GM03348 (cell line): ENCODE results near the gene SLC25A21.
A peak's percentile ranks its signal among the peaks of the same experiment; 100 is the strongest.
"Not testable (repeated sequence)": the region's sequence is repeated elsewhere in the genome, so short reads cannot be mapped to it uniquely, and the experiment has no call there.

Experiments used
- DNase-seq: peaks from one replicate; pipeline ENCODE4 v3.0.0; 2012; ENCODE audit warnings: low spot score

SLC25A21 gene

DNA sequence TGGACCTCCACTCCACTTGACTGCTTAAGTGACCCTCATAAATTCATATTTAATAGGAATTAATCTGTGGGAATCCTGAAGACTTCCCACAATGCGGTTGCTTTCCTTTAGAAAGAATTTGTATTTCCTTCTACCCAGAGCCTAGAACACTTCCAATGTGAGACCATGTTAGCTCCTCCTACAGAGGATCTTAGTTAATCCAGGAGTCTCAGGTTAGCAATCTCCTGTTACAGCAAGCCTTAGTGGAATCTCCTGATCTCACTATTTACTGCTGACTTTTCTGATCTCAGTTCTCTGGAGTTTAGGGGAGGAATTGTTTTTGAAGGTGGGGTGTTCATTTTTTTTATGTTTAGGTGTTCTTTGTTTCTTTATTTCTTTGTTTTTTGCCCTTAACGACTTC is 186.0 kb downstream of the SLC25A21 start:
- DNase-seq = no peak

DNA sequence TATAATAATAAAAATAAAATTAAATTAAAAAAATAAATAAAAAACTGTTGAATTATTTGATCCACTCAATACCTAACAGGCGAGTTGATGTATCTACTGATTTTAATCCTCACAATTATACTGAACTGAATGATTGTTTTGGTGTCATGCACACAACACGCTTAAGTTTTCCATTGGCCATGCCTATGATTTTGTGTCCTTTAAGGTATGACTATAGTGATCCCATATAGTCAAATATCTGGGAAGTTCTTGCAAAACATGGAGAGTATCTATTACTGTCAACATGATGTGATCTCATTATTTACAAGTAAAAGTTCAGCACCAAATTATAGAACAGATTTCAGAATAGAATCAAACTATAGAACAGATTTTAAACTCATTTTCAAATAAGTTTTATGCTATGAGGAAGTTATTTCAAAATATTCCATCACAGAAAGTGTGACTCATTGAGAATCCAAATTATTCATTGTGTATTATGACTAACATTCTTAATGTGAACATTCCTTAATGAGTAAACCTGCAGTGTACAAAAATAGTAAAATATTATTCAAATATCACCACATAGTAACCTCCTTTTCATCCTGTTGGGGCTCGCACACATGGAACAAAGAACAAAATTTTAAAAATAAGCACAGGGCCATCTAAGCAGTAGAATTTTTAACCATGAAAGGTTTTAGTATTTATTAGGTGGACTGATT is 190.4 kb downstream of the SLC25A21 start:
- DNase-seq = peak; percentile 70

DNA sequence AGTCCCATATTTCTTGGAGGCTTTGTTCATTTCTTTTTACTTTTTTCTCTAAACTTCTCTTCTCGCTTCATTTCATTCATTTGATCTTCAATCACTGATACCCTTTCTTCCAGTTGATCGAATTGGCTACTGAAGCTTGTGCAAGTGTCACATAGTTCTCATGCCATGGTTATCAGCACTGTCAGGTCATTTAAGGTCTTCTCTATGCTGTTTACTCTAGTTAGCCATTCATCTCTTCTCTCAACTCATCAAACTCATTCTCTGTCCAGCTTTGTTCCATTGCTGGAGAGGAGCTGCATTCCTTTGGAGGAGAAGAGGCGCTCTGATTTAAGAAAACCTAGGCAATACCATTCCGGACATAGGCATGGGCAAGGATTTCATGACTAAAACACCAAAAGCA is 192.0 kb downstream of the SLC25A21 start:
- DNase-seq = not testable (repeated sequence)

DNA sequence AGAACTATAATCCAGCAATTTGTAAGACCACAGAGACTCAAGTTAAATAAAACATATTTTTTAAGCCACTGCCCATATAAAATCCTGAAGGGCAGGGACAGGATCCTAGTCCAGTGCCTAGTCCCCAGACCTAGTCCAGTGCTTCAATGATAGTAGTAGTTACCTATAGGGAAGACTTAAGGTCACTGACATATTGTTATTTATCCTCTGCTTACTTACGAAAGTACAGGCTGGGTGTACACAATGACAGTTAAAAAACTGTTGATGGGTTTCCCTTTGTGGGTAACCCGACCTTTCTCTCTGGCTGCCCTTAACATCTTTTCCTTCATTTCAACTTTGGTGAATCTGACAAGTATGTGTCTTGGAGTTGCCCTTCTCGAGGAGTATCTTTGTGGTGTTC is 192.5 kb downstream of the SLC25A21 start:
- DNase-seq = no peak

DNA sequence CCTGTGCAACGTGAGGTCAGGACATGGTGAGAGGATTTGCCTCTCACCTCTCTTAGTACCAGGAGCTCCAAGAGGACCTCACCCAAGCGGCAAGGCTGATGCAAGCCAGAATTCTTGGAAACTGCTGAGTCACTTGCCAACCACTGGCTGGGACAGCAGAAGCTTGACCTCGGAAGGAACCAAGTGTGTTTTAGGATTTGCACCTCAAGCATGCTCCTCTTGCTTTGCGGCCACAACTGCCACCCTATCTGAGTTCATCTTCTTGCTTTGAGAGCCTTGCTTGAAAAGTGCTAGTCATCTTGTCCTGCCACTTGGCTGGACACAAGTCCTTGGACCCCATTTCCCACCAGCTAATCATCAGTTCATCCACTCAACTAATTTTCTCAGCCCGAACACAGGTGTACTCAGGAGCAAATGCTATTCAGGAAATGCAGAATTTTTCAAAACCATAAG is 195.8 kb downstream of the SLC25A21 start:
- peak; percentile 23 for DNase-seq

DNA sequence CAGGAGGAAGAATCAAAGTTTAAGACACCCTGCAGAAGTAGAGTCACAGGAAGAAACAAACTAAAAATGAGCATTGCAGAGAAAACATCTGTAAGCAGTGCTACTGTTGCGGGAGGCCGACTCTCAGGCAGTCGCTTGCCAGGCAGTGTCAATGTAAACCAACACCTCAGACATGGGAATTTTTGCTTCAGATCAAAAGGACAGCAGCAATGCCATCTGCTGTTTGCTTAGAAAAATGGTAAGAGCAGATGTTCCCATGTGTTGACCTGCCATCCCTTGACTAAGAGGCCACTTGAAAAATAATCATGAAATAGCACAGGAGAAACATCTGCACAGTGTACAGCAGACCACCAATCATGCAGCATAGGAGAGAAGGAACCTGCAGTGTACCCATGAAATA is 196.6 kb downstream of the SLC25A21 start:
- no peak for DNase-seq

DNA sequence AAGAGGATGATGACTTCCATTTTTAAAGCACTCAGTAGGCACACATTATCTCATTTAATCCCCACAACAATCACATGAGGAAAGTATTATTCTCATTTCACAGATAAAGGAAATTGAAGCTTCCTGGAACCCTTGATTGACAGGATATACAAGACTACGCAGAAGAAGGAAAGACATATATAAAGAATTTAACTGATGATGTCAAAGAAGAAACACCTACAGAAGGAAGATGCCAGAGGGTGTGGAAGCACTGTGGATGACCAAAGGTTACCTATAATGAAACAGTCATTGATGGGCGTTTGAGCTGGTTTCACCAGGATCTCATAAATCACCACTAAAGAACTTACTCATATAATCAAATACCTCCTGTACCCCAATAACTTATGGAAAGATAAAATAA is 197.4 kb downstream of the SLC25A21 start:
- no peak for DNase-seq

DNA sequence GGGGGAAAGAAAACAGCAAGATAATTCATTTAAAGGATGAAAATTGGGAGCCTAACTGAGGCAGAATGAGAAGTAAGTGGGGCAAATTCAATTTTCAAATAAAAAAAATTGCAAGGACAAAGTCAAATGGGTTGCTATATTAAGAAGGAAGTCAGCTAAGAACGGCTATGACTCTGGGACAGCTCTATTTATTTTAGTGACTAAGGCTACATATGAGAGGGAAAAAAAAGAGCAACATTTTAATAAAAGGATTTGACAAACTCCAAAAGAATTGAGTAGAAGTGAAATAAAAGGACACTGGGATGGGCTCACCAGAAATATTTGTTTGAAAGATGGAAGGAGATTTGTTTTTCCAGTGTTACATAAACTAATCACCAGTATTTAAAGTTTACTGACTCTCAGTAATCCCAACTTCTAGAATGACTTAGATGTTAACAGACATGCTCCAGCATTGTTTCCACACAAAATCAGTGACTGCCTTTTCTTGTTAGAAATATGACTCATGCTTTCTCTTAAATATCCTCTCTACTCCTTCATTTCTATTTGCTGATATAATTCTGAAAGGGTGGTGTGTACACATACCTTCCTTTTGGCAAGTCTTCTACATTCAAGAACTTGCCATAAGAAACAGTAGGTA is 198.5 kb downstream of the SLC25A21 start:
- peak; percentile 38 for DNase-seq

DNA sequence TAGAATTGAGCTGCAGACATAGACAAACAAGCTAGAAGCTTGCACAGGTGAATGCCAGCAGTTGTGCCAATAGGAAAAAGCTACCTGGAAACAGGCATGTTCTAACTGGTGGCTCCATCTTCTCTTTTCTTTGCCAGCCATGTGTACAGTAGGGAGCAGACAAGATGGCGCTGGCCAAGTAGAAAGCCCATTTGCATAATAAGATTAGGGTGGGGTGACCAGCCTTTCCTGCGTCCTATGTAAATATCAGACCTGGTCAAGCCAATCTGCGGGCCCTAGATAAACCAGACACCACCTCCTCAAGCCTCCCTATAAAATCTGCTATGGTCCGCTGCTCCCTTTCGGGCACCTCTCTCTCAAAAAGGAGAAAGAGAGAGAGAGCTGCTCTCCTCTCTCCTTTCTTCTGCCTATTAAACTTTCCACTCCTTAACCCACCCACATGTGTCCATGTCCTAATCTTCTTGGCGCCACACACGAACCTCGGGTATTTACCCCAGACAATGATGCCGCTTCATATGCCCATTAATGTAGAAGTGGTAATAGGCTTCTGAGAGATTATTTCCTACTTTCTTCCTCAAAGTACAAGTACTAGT is 201.0 kb downstream of the SLC25A21 start:
- no peak for DNase-seq

DNA sequence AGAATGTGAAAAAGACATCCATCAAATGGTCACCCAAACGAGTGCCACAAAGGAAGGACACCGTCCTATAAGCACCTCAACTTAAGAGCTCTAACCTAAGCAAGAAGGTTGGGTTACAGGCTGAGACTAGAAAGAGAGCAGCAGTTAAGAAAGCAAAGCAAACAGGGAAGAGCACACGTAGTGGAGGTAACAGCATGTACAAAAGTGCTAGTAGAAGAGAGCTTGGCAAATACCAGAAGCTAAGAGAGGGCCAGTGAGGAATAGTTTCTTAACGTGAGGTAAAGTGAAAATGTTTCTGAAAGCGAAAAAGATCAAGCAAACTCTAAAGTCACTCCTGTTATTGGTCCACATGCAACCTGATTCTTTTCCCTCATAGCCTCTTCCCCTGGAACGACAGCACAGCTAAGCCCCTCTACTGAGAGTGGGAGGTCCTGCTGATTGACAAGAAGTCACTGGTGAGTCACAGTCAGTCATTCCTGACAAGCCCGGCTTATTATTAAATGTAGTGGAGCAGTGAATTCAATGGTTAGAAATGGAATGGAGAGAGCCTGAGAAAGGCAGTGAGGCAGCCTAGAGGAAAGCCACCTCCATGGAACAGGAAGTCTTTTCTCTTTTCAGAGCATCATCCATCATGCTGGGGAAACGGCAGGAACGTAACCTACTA is 204.4 kb downstream of the SLC25A21 start:
- DNase-seq = no peak

DNA sequence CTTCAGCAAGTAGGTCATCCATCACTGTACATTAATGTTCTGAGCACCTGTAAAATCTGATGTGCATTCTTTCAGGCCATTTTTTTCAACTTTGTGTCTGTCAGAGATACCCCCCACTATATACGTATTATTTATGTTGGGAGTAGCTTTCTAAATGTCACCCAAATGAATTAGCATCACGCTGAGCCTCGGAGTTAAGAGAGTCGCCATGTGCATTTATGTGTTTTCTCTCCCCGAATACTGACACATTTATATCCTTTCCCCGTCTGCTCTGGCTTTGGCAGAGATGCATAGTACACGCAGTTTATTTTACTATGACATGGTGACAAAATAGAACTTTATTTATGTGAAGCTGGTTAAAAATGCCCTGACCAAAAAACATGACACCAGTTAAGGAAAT is 216.4 kb downstream of the SLC25A21 start:
- DNase-seq = no peak

DNA sequence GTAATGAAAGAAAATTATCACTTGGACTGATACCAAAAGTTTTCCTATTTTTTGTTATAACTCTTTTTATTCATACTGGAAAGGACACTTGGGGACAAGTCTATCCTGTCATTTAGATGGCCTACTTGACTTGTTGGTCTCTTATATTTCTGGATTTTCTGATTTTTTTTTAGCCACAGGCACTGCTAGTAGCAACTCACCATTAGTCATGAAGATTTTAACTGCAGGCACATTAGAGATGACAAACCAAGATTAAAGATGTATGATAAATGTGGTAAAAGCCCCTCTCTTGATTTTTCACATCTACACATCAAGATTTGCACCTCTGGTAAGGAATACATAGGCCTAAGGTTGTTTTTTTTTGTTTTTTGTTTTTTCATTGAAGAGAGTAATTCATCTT is 217.0 kb downstream of the SLC25A21 start:
- no peak for DNase-seq

DNA sequence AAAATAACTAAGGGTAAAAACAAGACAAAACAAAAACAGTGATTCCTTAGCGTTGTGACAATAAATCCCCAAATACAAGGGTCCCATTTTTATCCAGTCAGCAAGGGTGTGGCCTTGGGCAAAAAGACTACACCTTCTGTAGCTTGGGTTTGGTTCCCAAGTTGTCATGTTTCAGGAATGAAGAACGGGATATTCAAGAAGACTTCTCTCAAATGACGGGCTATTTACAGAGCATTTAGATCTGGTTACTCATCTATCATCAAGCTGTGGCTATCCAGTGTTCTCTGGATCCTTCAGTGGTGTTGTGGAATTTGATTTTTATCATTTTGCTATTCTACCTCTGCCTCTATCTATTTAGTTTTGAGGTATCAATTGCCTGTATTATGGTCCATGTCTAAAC is 219.7 kb downstream of the SLC25A21 start:
- peak; percentile 56 for DNase-seq

DNA sequence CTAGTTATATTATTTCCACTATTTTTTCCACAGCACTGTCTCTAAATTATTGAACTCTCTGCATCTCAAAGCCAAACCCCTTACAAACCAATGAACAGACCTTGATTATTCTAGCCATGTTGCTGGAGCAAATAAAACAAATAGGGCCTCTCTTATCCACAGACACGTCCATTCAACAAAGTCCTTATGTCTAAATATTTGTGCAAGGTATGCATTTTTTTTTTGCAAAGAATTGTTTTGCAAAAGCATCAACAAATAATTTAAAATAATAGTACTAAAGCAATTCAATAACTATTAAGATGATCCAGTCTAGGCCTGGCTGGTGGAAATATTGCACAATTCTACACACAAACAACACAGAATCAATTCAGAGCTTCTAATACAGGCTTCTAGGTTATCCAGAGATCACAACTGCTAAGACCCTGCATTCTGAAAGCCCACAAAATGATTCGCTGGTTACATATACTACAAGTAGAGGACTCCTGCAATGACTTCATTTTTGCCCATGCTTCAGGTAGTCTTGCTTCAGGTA is 221.0 kb downstream of the SLC25A21 start:
- no peak for DNase-seq

DNA sequence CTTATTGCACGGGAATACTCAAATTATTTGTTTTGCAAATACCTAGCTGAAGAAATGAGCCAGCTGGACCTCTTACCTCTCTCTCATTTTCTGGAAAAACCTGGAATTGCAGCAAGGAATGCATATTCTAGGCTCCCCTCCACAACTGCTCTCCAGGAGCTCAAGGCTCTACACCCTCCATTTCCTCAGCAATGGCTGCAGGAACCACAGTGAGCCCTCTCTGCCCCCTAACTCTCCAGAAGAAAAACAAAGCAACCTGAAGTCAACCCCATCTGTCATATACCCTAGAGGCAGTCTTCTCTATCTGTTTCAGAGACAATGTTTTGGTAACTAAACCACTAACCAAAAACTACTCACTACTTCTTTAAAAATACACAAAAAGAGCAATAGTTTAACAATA is 221.6 kb downstream of the SLC25A21 start:
- DNase-seq = no peak

DNA sequence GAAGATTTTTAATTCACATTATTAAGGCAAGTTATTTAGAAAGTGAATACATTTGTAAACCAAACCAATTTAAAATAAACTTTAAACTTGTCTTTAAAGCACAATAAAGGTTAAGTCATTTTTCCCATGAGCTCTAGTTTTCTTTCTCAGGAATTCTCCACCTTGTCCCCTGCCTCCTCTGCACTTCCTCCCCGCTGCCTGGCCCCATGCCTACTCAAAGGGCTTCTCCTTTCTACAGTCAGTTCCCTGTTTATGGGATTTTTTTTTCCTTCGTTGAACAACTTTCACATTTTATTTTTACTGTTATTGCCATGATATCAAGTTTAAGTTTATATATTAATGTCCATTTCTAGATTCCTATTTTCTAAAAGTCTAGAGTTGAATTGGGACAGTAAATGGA is 223.0 kb downstream of the SLC25A21 start:
- DNase-seq = no peak

DNA sequence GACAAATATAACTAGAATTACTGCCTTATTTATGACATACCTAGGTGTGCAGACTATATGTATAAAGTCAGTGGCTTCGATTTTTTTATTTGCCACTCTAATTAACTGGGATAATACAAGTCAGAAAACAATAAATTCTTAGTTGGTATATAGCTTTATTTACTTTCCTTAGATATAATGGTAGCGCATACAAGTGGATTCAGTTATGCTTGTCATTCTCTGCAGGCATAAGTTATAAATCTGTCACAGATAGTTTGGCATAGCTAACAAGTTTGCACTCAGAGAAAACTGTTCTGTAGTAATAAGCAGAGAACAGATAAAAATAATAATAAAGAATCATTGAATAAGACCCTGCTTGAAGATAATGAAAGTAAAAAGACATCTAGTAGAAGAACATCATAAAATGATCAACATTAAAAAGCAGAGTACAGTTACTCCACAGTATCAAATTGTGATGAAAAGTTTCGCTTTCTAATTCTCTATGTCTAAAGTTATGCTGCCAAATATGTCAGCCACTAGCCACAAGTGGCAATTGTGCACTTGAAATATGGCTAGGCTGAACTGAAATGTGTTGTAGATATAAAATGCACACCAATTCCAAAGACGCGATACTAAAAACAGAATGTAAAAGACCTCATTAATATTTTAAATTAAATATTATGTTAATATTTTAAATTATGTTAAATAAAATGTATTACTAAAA is 224.1 kb downstream of the SLC25A21 start:
- no peak for DNase-seq

DNA sequence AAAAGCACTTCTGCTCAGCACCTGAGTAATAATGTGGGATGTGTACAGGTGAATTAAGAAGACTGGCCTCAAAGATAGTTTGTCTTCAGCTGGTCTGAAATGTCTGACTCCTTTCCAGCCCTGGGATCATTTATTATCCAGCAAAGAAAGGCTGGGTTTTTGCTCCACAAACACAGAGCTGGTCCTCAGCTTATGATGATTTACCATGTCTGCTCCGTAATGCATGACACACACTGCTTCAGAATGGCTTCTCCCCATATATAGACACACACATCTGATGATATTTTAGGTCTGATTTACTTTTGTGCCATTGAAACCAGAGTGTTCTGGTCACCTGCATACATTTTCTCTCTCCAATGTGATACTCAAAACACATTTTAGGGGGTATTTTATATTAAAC is 225.0 kb downstream of the SLC25A21 start:
- DNase-seq = no peak

DNA sequence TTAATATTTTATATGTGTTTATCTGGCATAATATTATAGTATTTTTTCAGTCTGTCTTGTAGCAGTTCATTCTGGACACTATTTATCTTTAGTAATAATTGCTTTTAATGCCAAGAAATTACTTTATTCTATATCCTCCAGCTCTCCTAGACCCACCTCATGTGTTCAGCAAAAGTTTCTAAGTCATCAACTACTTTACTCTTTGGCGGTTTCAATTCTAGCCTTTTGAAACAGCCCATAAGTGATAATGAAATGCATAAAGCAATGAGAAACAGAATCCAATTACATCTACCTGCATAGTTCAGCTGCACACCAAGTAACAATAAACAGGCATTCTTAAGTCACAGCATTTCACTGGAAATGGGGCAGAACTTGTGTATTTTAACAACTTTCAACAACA is 225.5 kb downstream of the SLC25A21 start:
- no peak for DNase-seq

DNA sequence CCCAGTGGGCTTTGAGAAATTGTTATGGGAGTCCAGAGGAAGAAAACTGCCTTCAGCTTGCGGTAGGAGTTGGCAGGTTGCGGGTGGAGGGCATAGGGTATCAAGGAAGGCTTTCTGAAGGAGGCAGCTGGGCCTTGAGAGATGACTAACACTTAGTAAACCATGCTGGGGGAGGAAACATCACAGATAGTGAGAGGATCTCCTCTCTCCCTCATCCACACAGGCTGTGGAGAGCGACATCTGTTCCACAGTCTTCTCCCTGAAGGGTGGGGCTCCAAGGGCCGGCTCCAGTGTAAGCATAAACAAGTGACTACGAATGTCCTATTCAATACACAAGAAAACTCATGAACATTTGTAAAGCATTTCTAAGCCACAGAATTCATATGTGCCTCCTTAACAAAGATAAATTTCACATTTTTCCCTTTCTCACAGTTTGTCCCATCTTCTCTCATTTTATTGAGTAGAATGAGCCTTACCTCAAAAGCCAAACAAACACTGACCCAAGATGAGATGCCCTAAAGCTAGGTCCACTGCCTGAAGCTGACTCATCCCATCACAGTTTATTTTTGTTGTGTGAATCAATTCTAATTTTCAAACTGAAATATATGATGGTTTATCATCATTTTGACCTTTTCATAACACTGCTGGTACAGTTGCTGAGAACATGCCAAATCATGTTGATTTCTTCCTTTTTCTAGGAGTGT is 227.9 kb downstream of the SLC25A21 start:
- peak; percentile 38 for DNase-seq

DNA sequence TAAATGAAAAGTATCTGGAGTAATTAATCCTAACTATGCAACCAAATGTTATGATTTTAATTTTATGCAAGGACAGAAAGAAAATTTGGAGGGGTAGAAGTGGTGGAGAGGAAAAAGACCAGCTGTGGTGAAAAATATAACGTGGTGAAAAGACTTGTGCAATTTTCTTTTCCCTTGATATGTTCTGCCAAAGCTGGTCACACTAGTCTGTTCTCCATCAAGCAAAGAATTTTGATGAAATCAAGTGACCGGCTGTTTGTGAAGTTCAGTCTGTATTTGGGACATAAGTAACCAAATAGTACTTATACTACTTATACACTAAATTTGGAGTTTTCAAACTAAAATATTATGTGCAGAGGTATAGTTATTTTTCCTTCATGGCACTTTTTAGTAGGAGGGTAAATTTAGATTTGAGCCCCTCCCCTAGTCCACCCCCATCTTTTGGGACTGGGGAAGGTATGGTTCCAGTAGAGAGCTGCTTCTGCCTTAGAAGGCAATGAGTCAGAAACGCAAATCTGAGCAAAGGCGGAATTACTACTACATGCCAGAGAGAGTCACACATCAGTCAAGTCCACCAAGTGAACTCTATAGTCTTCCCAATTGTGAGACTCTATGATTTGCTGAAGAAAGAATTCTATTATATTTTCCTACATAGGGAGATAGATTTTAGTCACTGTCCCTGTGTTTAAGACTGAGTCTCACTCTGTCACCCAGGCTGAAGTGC is 229.7 kb downstream of the SLC25A21 start:
- DNase-seq = peak; percentile 17
